OCI-LY1 (cell line): ENCODE data around the gene GABBR2.

Experiments
- CTCF ChIP-seq: fragments of 200-600 bp; sonication (generic), shearing (Covaris generic); IDR thresholded peaks from 2 replicates; pipeline ENCODE4 v1.5.1; 2017; ENCODE audit warnings: mild to moderate bottlenecking, antibody characterized with exemption, low read length, moderate library complexity, mixed read lengths
- EZH2 ChIP-seq: fragments of 200-600 bp; sonication (generic), shearing (Covaris generic); IDR thresholded peaks from 2 replicates; pipeline ENCODE4 v1.8.0; 2017; ENCODE audit warnings: borderline replicate concordance, mixed run types, mild to moderate bottlenecking, antibody characterized with exemption, low read length, moderate library complexity, mixed read lengths

- TF ChIP-seq CTCF (no peak), EZH2 (no peak)
These were observed 373.9 kb downstream of the GABBR2 start for GRCh38 chr9:98334796-98335195.
